HG02870 (cell line): ENCODE data around the gene TMEM150B.
"Not testable (repeated sequence)": the region's sequence is repeated elsewhere in the genome, so short reads cannot be mapped to it uniquely, and the experiment has no call there.

ENCODE experiments used
- ATAC-seq: cut with Tn5 transposase; IDR thresholded peaks from one replicate; pipeline ENCODE4 v1.9.1; 2021; ENCODE audit warnings: mild to moderate bottlenecking, moderate library complexity; ENCODE audit not compliant: unreplicated experiment

TMEM150B gene

DNA sequence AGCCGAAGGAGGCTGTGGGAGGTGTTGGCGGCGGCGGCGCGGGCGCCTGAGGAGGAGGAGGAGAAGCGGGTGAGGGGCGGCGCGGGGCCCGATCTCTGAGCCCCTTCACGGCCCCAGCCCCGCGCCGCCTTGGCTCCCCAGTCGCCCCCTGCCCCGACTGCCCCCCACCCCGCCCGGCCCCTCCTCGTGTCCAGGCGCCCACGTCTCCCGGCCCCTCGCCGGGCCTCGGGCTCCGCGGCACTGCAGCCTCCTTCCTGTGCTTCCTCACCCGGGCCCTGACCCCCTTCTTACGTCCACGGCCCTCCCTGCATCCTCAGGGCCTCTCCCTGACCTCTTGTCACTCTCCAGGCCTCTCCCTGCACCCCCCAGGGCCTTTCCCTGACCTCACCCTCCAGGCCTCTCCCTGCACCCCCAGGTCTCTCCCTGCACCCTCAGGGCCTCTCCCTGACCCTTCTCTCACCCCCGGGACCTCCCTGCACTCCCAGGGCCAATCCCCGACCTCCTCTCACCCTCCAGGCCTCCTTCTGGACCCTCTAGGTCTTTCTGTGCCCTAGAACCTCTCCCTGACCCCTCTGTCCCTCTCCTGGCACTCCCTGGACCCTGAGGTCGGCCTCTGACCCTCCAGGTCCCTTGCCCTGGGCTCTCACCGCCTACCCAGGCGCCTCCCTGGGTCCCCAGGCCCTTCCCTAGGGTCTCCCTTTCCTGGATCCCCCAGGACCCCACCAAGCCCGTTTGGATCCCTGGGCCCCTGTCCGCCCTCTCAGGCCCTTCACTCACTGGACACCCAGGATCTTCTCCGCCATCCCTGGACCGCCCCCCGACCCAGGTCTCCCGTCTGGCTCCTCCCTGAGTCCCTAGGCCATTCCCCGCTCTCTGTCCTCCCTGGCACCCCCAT, 15.0 kb upstream of the TMEM150B start:
- no peak for ATAC-seq

DNA sequence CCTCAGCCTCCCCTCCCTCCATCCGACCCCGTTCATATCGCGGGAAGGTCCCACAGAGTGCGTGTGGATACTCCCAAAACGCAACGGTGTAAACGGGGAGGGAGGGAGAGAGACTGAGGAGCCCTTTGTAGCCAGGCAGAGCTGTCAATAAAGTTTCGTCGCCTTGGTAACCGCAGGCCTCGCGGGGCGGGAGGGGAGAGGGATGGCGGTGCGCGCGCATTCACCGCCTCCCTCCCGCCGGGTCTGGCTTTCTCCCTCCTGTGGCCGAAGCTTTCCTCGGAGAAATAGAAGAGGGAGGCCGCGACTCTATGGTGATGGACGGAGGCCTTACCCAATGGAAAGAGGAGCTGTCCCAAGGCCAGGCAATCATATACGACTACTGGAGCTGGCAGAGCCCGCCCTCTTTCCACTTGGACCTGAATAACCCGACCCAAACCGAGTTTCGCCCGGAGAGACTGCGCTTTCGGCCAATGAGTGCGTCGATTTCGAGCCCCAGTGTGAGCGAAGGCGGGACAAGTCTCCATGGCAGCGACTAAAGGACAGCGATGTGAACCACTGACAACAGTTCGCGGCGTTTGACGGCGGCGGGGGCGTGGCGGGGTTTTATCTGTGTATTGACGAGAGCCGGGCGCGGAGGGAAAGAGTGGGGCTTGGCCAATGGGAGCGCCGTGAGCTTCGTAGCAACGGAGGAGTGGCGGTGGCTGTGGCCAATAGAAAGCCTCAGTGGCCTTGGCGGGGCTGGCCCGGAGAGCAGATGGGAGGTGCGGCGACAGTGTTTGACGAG, 14.2 kb upstream of the TMEM150B start, which contains the start of gene KMT5C:
KMT5C (plus strand) TSS at position 772 of the 784 bp plus-strand sequence. CDS start 2,061 bp downstream, outside the sequence.
- ATAC-seq = peak; percentile 78

DNA sequence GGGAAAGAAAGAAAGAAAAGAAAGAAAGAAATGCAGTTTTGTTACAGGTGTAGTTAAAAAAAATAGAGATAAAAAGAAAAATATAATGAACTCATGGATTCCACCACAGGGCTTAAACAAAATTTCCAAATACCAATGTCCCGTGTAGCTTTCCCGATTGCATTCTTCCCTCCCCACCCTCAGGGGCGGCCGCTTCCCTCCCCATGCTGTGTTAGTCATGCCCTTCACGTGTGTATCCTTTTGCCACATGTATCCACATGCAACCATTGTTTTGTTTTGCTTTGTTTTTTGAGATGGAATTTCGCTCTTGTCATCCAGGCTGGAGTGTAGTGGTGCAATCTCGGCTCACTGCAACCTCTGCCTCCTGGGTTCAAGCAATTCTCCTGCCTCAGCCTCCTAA, 11.0 kb upstream of the TMEM150B start:
- no peak for ATAC-seq

DNA sequence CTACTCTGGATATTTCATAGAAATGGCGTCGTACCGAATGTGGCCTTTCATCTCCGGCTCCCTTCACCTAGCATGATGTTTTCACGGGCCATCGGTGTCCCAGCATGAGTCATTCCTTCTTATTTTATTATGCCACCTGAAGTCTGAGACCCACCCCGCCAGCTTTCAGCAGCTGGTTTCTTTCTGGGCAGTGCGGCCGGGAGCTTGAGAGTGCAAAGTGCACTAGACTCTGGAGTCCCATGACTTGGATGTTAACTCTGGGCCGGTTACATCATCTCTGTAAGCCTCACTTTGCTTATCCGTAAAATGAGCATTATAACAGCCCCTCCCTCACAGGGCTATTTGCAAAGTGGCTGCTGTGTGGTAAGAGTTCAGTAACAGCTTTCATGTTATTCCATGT, 8.7 kb upstream of the TMEM150B start:
- ATAC-seq = no peak

DNA sequence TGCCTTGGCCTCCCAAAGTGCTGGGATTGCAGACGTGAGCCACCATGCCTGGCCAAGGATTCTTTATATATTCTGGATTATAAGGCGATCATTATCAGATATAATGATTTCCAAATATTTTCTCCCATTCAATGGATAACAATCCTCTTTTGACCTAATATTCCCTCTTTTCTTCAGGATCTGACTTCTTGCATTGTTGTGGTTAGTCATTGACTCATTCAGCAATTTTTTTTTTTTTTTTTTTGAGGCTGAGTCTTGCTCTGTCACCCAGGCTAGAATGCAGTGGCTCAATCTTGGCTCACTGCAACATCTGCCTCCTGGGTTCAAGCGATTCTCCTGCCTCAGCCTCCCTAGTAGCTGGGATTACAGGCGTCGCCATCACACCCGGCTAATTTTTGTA, 4.7 kb upstream of the TMEM150B start:
- ATAC-seq = not testable (repeated sequence)

DNA sequence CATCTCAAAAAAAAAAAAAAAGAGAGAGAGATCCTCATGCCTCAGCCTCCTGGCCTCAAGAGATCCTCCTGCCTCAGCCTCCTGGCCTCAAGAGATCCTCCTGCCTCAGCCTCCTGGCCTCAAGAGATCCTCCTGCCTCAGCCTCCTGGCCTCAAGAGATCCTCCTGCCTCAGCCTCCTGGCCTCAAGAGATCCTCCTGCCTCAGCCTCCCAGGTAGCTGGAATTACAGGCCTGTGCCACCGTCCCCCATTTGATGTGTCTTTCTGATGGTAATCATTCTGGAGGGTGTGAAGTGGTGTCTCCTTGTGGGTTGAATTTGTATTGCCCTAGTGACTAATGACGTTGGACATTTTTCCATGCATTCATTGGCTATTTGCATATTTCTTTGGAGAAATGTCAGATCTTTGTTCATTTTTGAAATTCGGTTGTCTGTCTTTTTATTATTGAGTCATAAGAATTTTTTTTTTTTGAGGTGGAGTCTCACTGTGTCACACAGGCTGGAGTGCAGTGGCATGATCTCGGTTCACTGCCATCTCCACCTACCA, 3.7 kb upstream of the TMEM150B start:
- not testable (repeated sequence) for ATAC-seq

DNA sequence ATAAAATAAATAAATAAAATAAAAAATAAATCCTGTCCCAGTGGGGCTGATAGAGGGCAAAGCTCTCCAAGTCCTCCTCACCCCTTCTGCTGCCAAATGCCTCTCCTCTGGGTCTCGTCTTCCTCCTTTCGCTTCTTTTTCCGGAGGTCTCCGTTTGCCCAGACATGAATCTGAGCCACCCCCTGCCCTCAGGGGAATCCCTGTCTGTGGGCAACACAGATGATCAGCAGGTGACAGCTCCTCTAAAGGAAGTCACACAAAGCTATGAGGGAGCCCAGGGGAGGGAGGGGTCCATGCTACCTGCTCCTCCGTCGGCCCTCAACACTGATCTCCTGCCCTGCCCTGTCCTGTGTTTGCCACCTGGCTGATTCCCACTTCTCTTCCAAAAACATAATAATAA, 479 bp downstream of the TMEM150B start:
- no peak for ATAC-seq

DNA sequence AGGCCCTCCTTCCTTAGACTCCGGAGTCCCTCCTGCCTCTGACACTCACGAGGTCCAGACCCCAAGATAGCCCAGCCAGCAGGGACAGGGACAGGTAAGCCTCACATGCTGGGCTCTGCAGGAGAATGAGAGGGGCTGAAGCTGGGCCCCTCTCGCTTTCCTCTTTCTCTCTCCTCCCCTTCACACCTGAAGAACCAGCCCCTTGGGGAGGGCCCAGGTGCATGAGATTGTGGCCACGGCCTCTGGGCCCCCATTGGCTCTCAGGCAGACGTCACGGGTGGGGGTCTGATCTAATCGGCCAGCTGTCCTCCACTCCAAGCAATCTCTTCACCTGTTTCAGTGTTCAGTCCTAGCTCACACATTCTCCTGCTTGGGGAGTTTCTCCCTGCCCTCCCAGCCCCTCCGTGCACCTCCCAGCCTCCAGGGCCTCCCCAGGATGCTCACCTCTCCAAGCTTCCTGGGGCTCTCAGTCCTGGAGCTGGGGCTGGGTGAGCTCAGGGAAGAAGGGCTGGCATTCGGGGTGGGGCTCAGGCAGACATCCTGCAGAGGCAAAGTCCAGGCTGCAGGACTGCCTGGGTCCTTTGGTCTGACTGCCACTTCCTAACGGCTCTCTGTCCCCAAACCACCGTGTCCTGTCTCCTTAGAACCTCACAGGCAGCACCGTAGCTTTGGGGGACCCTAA, 2.8 kb downstream of the TMEM150B start:
- no peak for ATAC-seq

DNA sequence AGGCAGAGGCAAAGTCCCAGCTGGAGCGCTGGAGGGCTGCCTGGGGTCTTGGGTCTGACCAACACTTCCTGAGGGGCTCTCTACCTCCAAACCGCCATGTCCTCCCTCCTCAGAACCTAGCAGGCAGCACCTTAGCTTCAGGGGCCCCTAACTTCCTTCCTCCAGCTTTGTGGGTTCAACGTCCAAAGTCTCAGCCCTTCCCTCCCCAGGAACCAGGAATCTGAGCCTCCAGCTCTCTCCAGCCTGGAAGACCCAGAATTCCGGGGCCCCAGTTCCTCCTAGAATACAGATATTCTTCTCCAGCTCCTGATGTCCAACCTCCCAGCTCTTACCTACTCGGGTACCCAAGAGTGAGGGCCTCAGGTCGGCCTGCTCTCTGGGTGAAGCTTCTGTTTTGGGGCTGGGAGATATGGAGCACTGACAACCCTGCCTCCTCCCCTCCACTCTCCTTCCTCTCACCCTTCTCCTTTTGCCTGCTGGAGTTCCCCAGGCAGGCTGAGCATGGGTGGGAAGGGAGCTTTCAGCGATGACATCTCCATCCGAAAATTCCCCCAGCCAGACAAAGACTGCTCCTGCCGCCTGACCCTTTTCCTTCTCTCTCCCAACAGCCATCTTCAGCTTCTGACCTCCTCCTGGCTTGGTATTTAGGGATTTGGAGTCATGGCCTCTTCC, 3.5 kb downstream of the TMEM150B start:
- no peak for ATAC-seq

DNA sequence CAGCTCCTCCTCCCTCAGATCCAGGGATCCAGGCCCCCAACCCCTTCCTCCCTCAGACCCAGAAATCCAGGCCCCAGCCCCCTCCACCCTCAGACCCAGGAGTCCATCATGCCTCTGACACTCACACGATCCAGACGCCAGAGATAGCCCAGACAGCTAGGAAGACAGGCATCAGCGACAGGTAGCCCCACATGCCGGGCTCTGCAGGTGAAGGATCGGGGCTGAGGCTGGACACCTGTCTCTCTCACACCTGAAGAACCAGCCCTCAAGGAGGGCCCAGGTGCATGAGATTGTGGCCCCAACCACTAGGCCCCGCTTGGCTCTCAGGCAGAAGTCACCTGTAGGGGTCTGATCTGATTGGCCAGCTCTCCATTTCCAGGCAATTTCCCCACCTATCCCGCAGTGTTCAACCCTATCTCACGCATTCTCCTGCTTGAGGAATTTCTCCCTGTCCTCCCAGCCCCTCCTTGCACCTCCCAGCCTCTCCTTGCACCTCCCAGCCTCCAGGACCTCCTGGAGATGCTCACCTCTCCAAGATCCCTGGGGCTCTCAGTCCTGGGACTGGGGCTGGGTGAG, 4.2 kb downstream of the TMEM150B start:
- no peak for ATAC-seq

DNA sequence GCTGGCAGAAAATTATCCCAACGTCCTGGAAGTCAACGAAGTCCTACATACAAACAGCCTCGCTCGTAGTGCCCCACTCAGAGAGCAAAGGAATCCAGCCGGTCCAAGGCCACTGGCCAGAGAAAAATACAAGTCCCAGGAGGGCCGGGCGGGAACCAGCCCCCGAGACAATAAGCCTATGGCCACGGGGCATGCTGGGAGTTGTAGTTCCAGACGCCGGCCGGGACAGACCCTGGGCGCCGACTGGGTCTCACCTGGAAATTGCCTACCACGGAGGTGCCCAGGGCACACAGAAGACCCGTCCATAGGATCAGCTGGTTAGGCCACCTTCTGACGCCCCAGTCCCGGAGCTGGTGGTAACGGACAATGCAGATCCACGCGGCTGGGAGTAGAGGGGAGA, 5.4 kb downstream of the TMEM150B start:
- no peak for ATAC-seq

DNA sequence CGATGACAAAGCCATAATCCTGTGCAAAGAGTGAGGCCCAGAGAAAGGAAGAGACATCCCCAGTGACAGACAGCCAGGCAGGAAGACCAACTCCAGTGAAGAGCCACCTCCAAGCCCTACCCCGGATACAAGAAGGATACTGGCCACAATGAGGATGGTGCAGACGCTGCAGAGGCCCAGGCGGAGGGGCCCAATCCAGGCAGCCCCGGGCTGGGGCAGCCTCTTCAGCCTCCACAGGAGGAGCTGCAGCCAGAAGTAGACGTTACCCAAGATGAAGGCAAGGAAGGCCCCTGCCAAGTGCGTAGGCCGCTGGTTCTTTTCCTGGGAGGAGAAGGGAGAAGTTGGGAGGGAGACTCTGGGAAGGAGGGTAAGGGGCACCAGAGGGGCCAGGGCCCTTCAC, 8.5 kb downstream of the TMEM150B start:
- no peak for ATAC-seq

DNA sequence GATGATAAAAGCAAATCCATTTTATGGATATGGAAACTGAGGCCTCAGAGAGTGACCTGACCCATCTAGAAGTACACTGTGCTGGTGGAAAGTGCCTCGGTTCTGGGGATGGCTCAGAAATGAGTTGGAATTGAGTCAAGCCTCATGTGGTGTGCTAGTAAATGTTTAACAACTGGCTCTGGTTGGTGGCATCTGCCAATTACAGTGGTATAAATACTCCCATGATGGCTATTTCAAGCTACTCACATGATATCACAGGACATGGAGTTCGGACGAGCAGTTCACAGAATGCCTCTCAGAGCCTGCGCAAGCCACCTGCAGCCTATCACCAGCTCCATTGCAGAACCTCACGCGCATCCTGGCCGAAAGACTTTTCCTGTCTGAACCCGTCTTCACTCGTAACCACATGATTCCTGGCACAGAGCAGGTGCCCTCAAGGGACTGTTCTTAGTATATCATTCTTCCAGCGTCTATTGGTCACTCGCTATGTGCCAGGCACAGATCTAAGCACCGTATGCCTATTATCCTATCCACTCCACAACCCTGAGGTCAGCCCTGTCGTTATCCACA, 9.1 kb downstream of the TMEM150B start:
- no peak for ATAC-seq

DNA sequence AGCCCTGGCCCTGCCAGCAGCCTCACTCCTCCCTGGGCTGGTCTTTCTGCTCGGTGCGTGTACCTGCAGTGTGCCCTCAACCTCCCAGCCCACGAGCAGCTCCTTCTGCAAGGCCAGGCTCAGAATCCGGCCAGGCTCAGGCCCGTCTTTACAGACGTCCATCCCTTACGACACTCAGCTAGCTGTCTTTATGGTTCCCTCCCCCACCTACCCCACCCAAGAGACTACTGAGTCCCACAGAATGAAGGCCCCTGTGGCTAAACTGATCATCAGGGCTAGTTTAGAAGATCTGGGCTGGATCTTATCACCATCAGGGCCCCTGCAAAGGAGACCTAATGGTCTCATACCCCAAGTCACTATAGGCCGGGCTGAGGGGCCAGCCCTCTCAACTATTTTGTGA, 10.7 kb downstream of the TMEM150B start:
- ATAC-seq = no peak

DNA sequence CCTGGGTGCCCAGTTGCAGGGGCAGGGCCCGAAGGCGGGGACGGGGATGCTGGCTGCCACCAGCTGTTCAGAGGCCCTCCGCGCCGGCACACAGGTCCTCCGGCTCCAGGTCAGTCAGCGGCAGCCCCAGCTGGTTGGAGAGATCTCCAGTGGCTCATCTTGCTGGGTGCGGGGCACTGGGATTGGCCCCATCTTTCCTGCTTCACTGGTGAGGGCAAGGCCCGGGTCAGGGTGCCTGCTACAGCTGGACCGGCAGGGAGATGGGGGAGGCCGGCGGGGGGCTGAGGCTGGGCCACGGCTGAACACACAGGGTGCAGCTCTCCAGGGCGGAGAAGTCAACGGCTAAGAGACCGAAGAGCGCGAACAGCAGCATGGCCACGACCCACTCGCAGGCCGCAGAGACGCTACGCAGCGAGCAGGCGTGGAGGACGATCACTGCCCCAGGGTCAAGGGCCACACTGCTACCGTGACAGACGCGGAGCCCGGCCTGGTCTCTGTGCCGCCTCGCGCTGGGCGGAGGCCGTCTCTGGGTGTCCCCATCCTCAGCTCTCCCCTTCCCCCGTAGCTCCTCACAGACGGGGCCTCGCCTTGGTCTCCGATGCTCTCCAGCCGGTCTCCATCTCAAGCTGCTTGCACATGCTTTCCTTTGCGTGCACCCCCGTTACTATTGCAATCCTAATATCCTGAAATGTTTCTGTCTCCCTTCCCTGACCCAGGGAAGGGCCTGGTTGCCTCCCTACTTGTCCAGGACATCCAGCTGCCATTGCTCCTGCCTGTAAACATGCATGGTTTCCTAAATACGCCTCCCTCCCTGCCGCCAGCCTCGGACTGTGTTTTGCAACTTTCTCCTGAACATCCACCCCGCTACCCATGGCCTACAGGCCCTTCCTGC, 12.3 kb downstream of the TMEM150B start:
- no peak for ATAC-seq

DNA sequence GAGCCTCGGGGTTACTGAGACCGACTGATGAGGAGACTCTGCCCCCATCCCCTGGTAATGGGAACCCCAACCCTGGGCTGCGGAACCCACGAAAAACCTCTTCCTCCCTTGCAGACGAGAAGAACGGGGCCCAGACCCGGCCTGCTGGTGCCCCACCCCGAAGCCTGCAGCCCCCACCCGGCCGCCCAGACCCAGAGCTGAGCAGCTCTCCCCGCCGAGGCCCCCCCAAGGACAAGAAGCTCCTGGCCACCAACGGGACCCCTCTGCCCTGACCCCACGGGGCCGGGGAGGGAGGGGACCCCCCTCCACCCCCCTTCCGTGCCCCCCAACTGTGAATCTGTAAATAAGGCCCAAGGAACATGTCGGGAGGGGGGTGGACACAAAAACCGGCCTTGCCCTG, 13.3 kb downstream of the TMEM150B start:
- no peak for ATAC-seq

DNA sequence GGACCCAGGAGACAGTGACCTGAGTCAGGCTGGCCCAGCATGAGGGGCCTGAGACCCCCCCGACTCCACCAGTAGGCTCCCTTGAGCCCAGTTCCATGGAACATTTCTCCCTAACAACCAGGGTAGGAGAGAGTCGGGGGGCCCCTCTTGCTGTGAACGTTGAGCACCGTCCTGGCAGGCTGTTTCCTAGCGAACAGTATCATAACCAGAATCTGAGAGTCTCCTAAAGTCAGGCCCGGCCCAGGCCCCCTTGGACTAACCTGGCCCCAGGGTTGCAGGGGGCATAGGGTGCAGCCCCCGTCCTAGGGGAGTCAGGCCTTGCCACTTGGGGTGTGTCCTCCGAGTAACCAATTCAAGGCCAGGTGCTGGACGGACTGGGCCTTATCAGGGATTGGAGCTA, 13.7 kb downstream of the TMEM150B start:
- ATAC-seq = no peak

DNA sequence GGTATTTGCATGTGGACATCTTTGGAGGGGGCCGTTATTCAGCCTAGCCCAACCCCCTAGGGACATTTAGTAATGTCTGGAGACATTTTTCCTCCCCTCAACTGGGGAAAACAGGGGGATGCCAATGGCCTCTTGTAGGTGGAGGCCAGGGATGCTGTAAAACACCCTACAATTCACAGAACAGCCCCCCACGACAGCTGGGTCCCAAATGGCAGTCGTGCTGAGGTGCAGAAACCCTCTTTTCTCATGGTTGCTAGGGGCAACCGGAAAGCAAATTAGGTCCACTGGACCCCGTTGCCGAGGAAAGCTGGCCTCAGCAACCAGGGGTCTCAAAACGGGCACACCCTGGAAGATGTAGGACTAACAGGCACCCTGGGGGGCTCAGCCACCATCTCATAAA, 14.6 kb downstream of the TMEM150B start:
- ATAC-seq = no peak

DNA sequence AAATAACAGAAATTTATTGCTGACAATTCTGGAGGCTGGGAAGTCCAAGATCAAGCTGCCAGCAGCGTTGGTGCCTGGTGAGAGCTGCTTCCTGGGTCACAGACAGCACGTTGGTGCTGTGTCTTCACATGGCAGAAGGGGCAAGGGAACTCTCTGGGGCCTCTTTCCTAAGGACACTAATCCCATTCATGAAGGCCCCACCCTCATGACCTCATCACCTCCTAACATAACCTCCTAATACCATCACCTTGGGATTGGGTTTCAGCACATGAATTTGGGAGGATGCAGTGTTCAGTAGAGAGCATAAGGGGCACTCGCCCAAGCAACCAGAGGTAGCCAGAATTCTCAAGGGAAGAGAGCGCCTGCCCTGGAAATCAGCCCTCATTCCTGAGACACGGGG, 15.7 kb downstream of the TMEM150B start:
- no peak for ATAC-seq
